ENCODE results near the gene RPTOR.

The RPTOR gene

GRCh38 chr17:80709090-80709695 is 164.6 kb downstream of the RPTOR start:
- no peak for TF ChIP-seq CTCF (IDR thresholded peaks at IDR 0.05; ENCODE audit: low read depth, low read length, missing control alignments)
- in situ Hi-C loops (cut with HindIII; ENCODE audit: low pct_ligation_motif_present, low sequenced_read_pairs) = no loop called here
- H3K4me3 ChIP-seq (ENCODE audit: low read depth, low read length) = no peak overlapping the region

GRCh38 chr17:80710714-80711302 is 166.2 kb downstream of the RPTOR start:
- DNase-seq = no peak
- in situ Hi-C loops (cut with HindIII; ENCODE audit: low pct_ligation_motif_present, low sequenced_read_pairs) = no loop called here
- Histone ChIP-seq H3K36me3 (replicated peaks) (peaks cover 4% of the 10 kb centered on the region), H3K27me3 (replicated peaks) (no peaks in the 10 kb centered on the region), H3K27ac (no peak overlapping the region), H3K4me3 (ENCODE audit: low read depth, low read length) (no peak overlapping the region)
- no peak for TF ChIP-seq CTCF (IDR thresholded peaks at IDR 0.05; ENCODE audit: low read depth, low read length, missing control alignments)

More at GRCh38 chr17:80709090-80709695, 164.6 kb downstream of the RPTOR start:
- no peak for DNase-seq
- Histone ChIP-seq H3K27me3 (replicated peaks) (no peaks in the 10 kb centered on the region), H3K36me3 (replicated peaks) (peaks cover 4% of the 10 kb centered on the region), H3K27ac (no peak overlapping the region)

GRCh38 chr17:80712089-80712488 is 167.5 kb downstream of the RPTOR start:
- in situ Hi-C loops (cut with HindIII; ENCODE audit: low pct_ligation_motif_present, low sequenced_read_pairs) = no loop called here
- no peak for DNase-seq
- no peak overlapping the region for H3K4me3 ChIP-seq (ENCODE audit: low read depth, low read length)
- TF ChIP-seq CTCF (IDR thresholded peaks at IDR 0.05; ENCODE audit: low read depth, low read length, missing control alignments) = no peak
- H3K36me3 ChIP-seq (replicated peaks) = peaks cover 4% of the 10 kb centered on the region
- no peak overlapping the region for H3K27ac ChIP-seq
- H3K27me3 ChIP-seq (replicated peaks) = no peaks in the 10 kb centered on the region

GRCh38 chr17:80712606-80713005 is 168.0 kb downstream of the RPTOR start:
- in situ Hi-C loops (cut with HindIII; ENCODE audit: low pct_ligation_motif_present, low sequenced_read_pairs) = no loop called here
- H3K4me3 ChIP-seq (ENCODE audit: low read depth, low read length) = no peak overlapping the region
- DNase-seq = no peak
- no peak overlapping the region for H3K27ac ChIP-seq
- no peaks in the 10 kb centered on the region for H3K27me3 ChIP-seq (replicated peaks)
- TF ChIP-seq CTCF (IDR thresholded peaks at IDR 0.05; ENCODE audit: low read depth, low read length, missing control alignments) = no peak
- H3K36me3 ChIP-seq (replicated peaks) = peaks cover 4% of the 10 kb centered on the region

- no peak overlapping the region for H3K27ac ChIP-seq
- no peak overlapping the region for H3K4me3 ChIP-seq (ENCODE audit: low read depth, low read length)
- in situ Hi-C loops (cut with HindIII; ENCODE audit: low pct_ligation_motif_present, low sequenced_read_pairs) = no loop called here
Observed at GRCh38 chr17:80716986-80717719, 172.5 kb downstream of the RPTOR start.

More at GRCh38 chr17:80716986-80717719, 172.5 kb downstream of the RPTOR start:
- Histone ChIP-seq H3K27me3 (replicated peaks) (no peaks in the 10 kb centered on the region), H3K36me3 (replicated peaks) (no peaks in the 10 kb centered on the region)
- no peak for TF ChIP-seq CTCF (IDR thresholded peaks at IDR 0.05; ENCODE audit: low read depth, low read length, missing control alignments)
- no peak for DNase-seq
